Measurements from ENCODE around the gene BNIP1.

GRCh38 chr5:173180331-173180730, 36.0 kb downstream of the BNIP1 start:
- TF ChIP-seq CTCF (conservative IDR thresholded peaks at IDR 0.05) (no peak), EZH2 (IDR thresholded peaks at IDR 0.05; ENCODE audit: low read depth) (no peak)
